Esophagus (tissue), 2 donors: ENCODE results near the gene DNAAF9. TPM values are rescaled to one million over a fixed set of nuclear protein-coding genes. Genes with fewer than 3 reads are reported as not detected.

Experiments used
- polyA plus RNA-seq, 2 donors: library from polyadenylated mRNA; stranded (reverse); fragments of 200-250 nt; gene quantifications; one replicate each; pipeline ENCODE4 v1.2.3, GENCODE V29; 2013
- donor health status: healthy with polysubstance abuse.
- donor health status: Bipolar disorder and iron deficiency.

DNAAF9 gene
- polyA plus RNA-seq, 2 donors, result 3.6 TPM

Other genes starting within 250 kb of the DNAAF9 start
- 1 to 10 TPM; 6.6 to 9.7 TPM for gene FASTKD5, start 247.8 kb downstream of the DNAAF9 start, polyA plus RNA-seq
- gene UBOX5, start 247.8 kb downstream of the DNAAF9 start, polyA plus RNA-seq, result 1 to 10 TPM; 2.9 to 3.0 TPM
- 1 to 10 TPM; 1.8 TPM for gene LZTS3, start 234.1 kb downstream of the DNAAF9 start, polyA plus RNA-seq
- 10 to 100 TPM; 24.0 to 45.8 TPM for gene DDRGK1, start 203.0 kb downstream of the DNAAF9 start, polyA plus RNA-seq
- gene ITPA, start 198.2 kb downstream of the DNAAF9 start, polyA plus RNA-seq, result 10 to 100 TPM; 55.8 to 73.5 TPM
- gene SLC4A11, start 168.5 kb downstream of the DNAAF9 start, polyA plus RNA-seq, result 10 to 100 TPM; 11.5 to 19.8 TPM
- gene ATRN, start 63.3 kb upstream of the DNAAF9 start, polyA plus RNA-seq, result 1 to 10 TPM; 2.4 to 5.1 TPM